Activated CD4-positive, alpha-beta T cell treated with anti-CD3 and anti-CD28 coated beads, Interleukin-2, amount 50 U/mL, for 24 hours (primary cell): ENCODE measurements around the gene GOLGA5.
"Not testable (repeated sequence)": the region's sequence is repeated elsewhere in the genome, so short reads cannot be mapped to it uniquely, and the experiment has no call there.

Experiments used
- DNase-seq, 2 donors: peaks; one replicate each; pipeline ENCODE4 v3.0.0-alpha.2; 2020; ENCODE audit warnings: low read depth in 1 of 2, low spot score in 1 of 2

The GOLGA5 gene

GRCh38 chr14:92819680-92820535, 25.8 kb downstream of the GOLGA5 start:
- not testable (repeated sequence) for DNase-seq

DNA sequence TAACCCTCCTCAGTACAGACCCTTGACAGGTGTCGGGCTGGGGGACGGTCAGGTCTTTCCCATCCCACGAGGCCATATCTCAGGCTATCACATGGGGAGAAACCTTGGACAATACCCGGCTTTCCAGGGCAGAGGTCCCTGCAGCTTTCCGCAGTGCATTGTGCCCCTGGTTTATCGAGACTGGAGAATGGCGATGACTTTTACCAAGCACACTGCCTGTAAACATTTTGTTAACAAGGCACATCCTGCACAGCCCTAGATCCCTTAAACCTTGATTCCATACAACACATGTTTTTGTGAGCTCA, 26.4 kb downstream of the GOLGA5 start:
- DNase-seq = not testable (repeated sequence)

DNA sequence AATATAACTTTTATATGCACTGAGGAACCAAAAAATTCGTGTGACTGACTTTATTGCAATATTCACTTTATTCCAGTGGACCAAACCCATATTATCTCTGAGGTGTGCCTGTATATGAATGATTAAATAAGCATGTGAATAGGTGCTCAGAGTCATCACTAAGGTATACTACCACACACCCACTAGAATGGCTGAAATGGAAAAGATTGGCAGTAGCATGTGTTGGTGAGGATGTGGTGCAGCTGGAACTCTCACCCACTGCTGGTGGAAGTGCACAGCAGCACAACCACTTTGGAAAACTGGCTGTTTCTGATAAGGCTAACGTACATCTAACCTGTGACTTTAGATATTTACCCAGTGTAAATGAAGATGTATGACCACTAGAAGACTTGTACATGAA, 36.8 kb downstream of the GOLGA5 start:
- no peak for DNase-seq

- DNase-seq = no peak
Observed at GRCh38 chr14:92832137-92832700, 38.1 kb downstream of the GOLGA5 start.

DNA sequence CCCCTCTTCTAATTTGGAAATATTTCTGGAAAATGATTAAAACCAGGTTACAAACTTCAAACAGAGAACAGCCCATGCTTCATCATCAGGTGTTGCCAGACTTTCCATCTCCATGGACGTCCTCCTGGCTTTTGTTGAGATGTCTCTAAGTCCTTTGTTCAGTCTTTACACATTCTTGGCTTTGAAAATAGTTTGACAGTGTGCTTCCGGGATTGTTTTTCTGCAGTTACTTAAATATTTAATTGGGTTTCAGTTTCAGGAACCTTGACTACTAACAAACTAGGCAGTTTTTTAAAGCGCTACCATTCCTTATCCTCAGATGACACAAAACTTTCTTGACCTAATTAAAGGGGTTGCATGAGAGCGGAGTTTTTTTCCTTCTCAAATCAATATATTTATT, 47.8 kb downstream of the GOLGA5 start:
- DNase-seq = no peak

- DNase-seq = no peak
Observed at GRCh38 chr14:92844204-92844603, 50.1 kb downstream of the GOLGA5 start.

DNA sequence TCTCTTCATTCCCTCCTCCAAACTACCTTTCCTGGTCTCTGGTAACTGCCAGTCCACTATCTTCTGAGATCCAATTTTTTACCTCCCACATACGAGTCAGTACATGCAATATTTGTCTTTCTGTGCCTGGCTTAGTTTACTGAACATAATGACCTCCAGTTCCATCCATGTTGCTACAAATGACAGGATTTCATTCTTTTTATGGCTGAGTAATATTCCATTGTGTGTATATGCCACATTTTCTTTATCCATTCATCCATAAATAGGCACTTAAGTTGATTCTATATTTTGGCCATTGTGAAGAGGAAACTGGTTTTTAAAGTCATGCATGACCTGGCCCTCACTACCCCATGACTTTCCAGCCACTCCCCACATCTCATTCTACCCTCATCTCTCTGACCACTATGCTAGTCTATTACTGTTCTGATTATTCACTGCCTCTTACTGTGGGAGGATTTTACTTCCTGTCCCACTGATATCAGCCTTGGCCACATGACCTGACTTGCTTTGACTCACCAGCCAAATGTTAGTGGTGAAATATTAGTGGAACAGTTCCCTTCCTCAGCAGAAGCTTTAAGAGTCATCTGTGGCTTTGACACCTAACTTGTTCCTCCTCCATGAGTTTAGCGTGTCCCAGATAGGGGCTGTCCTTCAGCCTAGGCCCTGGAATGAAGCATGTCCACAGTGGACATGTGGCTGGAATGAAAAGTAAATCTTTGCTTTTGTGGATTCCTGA, 52.2 kb downstream of the GOLGA5 start:
- peak in 1 of 2 donors; percentile 11 for DNase-seq

DNA sequence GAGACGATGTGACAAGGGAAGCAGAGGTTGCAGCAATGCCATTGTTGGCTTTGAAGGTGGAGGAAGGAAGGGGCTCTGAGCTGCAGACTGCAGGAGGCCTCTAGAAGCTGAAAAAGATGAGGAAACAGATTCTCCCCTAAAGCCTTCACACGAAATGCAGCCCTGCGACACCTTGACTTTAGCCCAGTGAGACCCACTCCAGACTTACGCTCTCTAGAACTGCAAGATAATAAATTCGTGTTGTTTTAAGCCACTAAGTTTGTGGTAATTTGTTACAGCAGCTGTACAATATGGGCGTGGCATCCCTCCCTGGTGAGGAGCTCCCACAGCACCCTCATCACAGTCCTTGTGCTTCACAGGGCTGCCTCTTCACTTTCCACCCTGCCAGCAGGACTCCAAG, 53.2 kb downstream of the GOLGA5 start:
- DNase-seq = no peak

GRCh38 chr14:92847749-92848148, 53.6 kb downstream of the GOLGA5 start:
- DNase-seq = no peak

DNA sequence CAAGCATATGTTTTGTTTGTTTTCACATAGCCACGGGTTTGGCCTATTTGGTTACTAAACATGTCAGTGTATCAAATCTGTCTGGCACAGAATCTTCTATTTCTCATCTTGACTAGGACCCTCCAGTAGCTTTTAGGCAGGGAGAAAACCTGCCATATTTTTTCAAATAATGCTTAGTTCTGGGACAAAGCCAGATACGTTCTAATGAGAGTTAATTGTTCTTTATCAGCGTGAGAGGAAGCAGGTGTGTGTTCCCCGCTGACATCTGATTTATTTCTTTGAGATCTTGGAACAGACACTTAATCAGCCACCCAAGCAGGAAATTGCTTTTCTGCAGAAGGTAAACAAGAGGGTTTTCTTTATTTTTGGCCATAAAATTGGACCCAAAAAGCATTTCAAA, 54.8 kb downstream of the GOLGA5 start:
- DNase-seq = no peak

DNA sequence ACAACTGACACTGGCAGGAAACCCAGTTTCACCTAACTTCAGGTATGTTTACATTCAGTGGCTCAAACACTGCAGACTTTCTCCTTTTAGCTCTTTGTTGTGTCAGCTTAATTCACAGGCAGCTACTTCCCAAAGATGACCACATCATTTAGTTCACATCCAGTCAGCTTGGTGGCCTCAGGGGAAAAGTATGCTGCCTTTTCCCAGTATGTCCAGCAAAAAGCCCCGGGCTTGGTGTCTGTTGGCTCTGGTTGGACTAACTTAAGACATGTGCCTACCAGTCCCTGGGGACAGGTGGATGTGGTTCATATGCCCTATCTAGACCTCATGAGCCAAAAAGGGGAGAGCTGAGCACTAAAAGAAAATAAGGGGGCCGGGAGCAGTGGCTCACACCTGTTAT, 56.4 kb downstream of the GOLGA5 start:
- no peak for DNase-seq

- not testable (repeated sequence) for DNase-seq
Observed at GRCh38 chr14:92853136-92853535, 59.0 kb downstream of the GOLGA5 start.

DNA sequence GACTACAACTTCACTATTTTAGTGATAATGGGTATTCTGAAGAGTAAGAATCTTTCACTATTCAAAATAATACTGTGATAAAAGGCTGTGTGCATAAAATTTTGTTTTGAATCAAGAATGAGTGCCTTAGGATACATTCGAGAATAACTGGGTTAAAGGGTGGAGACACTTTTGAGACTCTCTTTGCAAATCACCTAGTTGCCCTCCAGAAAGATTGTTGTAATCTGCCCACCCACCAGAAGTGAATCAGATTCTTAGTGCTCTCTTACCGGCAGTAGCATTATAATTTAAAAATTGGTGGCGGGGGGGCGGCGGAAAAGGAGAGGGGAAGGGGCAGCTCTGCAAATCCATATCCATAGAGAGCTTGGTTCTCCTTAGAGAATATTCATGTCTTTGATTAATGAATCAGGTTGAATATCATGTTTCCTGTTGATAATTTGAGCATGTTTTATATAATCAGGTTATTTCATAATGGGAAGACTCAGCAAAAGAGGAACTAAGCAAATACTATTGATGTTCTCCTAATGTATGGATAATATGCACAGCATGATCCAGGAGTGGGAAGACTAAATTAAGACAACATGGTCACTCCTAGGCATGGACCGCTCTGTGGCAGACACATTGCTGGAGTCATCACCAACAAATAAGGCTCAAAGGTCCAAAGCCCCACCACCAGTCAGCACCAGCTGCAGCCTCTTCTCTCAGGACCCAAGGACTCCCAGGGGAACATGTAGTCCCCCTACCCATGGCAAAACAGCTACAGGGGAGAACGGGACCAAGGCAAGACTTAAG, 66.1 kb downstream of the GOLGA5 start:
- no peak for DNase-seq

DNA sequence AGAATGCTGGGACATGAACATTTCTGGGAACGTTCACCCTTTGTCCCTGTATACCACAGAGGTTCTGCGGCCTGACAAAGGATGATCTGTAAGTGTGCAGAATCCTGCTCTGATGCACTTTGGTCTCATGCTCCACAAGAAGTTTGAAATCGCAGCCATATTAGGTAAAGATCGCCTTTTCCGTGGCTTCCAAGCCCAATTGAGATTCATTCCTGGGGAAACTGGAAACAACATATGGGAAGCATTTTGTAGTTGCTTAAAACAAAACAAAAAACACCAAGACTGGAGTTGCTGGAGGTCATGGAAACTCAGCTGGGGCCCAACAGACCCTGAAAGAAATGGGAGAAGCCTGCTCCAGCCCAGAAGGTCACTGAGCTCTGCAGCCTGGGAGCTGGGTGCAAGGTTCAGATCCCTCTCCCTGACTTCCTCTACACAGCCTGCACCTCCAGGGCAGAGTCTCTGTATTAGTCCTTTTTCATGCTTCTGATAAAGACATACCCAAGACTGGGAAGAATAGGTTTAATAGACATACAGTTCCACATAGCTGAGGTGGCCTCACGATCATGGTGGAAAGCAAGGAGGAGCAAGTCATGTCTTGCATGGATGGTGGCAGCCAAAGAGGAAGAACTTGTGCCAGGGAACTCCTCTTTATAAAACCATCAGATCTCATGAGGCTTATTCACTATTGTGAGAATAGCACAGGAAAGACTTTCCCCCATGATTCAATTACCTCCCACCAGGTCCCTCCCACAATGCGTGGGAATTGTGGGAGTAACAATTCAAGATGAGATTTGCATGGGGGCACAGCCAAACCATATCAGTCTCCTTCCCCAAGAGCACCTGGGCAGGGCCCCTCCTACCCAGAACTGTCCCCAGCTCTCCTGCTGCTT, 68.0 kb downstream of the GOLGA5 start:
- DNase-seq = no peak

DNA sequence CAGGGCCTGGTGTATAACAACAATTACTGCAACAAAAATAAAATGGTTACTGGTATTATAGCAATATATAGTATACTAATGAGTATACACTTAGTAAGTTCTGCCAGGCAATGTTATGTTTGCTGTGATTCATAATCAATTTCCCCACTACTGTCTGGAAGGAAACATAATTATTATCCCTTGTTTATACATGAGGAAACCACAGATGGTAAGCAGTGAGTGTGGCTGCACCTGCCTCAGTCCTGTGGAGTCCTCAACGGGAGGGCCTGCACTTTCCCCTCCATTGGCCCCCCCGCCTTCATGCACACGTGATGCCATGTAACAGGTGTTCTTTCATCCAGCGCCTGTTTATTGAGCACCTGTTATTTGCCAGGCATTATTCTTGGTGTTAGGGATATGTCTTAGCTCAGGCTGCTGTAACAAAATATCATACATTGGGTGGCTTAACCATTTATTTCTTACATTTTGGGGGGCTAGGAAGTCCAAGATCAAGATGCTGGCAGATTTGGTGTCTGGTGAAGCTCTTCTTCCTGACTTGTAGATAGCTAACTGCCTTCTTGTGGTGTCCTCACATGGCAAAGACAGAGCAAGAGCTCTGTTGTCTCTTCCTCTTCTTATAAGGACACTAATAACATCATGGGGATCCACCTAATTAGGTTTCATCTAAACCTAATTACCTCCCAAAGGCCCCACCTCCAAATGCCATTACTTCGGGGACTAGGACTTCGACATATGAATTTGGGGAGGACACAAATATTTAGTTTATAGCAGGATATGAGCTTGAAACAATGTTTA, 69.4 kb downstream of the GOLGA5 start:
- DNase-seq = no peak

GRCh38 chr14:92865674-92866073, 71.6 kb downstream of the GOLGA5 start:
- no peak for DNase-seq

DNA sequence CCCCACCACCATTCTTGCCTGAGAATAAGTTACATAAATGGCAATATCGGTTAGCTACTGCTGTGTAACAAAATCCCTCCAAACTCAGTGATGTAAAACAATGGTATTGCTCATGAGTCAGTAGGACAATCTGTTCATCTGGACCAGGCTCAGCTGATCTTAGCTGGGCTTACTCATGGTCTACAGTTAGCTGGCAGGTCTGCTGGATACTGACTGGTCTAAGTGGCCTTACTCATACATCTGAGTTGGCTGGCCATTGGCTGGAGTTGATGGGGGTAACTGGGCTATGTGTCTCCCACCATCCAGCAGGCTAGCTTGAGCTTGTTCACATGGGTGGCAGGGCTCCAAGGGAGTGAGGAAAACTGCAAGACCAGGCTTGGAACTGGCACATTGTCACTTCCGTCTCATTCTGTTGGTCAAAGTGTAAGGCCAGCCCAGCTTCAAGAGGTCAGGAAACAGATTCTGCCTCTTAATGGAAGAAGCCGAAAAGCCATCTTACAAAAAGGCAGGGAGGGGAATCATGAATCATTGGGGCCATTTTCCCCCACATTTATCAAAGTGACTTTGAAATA, 72.2 kb downstream of the GOLGA5 start:
- DNase-seq = no peak

- DNase-seq = no peak
Observed at GRCh38 chr14:92866901-92867865, 73.1 kb downstream of the GOLGA5 start.
